HepG2 (cell line): ENCODE data around the gene GLIS2. TPM values are rescaled to one million over a fixed set of nuclear protein-coding genes. Genes with fewer than 3 reads are reported as not detected.
A peak's percentile ranks its signal among the peaks of the same experiment; 100 is the strongest.

Experiments used
- AGO1 ChIP-seq: fragments of 200-400 bp; formaldehyde crosslinking; IDR thresholded peaks from 2 replicates; pipeline ENCODE4 v1.6.1; 2017; ENCODE audit warnings: mild to moderate bottlenecking, low read depth, low read length, moderate library complexity; ENCODE audit not compliant: poor library complexity, severe bottlenecking
- AKAP8 ChIP-seq: sonication (generic); formaldehyde crosslinking; IDR thresholded peaks from 2 replicates; pipeline ENCODE4 v1.5.1; 2020; ENCODE audit warnings: mild to moderate bottlenecking, missing genetic modification reagents
- ARID4A ChIP-seq: sonication (generic); formaldehyde crosslinking; IDR thresholded peaks from 2 replicates; pipeline ENCODE4 v1.5.0; 2020; ENCODE audit warnings: mild to moderate bottlenecking, missing genetic modification reagents, borderline replicate concordance
- ATF7 ChIP-seq, 2 experiments: fragments of 450-650 bp in 1 of 2; sonication (generic) in 1 of 2; formaldehyde crosslinking in 1 of 2; IDR thresholded peaks; 2 replicates each; pipeline versions ENCODE4 v1.4.0 to v1.6.1; 2016 to 2020; ENCODE audit warnings: antibody characterized with exemption in 1 of 2, mild to moderate bottlenecking in 1 of 2, missing genetic modification reagents in 1 of 2
- ISX ChIP-seq: sonication (generic); formaldehyde crosslinking; conservative IDR thresholded peaks from 2 replicates; pipeline ENCODE4 v1.5.0; 2020; ENCODE audit warnings: missing genetic modification reagents
- KLF11 ChIP-seq: IDR thresholded peaks from 2 replicates; pipeline ENCODE4 v1.6.1; 2016; ENCODE audit warnings: missing compliant biosample characterization
- MAZ ChIP-seq, 2 experiments: sonication (generic) in 1 of 2; formaldehyde crosslinking in 1 of 2; IDR thresholded peaks; 2 replicates each; pipeline versions ENCODE4 v1.5.0 to v1.6.1; 2012 to 2020; ENCODE audit warnings: low read depth in 2 of 2, mild to moderate bottlenecking in 2 of 2, borderline replicate concordance in 1 of 2, improper control_type of control experiment in 1 of 2, low read length in 1 of 2, missing genetic modification reagents in 1 of 2, moderate library complexity in 1 of 2
- MEIS2 ChIP-seq: sonication (generic); formaldehyde crosslinking; IDR thresholded peaks from 2 replicates; pipeline ENCODE4 v1.9.0; 2021; ENCODE audit warnings: mild to moderate bottlenecking, missing genetic modification reagents
- PAX8 ChIP-seq: sonication (generic); formaldehyde crosslinking; IDR thresholded peaks from 2 replicates; pipeline ENCODE4 v1.8.0; 2022; ENCODE audit warnings: mild to moderate bottlenecking, missing genetic modification reagents, borderline replicate concordance
- PCBP1 ChIP-seq: fragments of 200-400 bp; formaldehyde crosslinking; IDR thresholded peaks from 2 replicates; pipeline ENCODE4 v1.6.1; 2017; ENCODE audit warnings: mild to moderate bottlenecking, low read depth, low read length, borderline replicate concordance
- RAD51 ChIP-seq: fragments of 450-650 bp; IDR thresholded peaks from 2 replicates; pipeline ENCODE4 v1.6.1; 2016; ENCODE audit warnings: borderline replicate concordance
- SIN3B ChIP-seq: fragments of 150-350 bp; IDR thresholded peaks from 2 replicates; pipeline ENCODE4 v1.6.1; 2014; ENCODE audit warnings: low read length
- SMAD1 ChIP-seq: sonication (generic); formaldehyde crosslinking; IDR thresholded peaks from 2 replicates; pipeline ENCODE4 v1.4.0; 2020; ENCODE audit warnings: missing genetic modification reagents, low read depth, mild to moderate bottlenecking, borderline replicate concordance
- SMARCE1 ChIP-seq: fragments of 450-650 bp; IDR thresholded peaks from 2 replicates; pipeline ENCODE4 v1.6.1; 2017; ENCODE audit warnings: borderline replicate concordance
- SOX5 ChIP-seq: IDR thresholded peaks from 2 replicates; pipeline ENCODE4 v1.6.1; 2016; ENCODE audit warnings: borderline replicate concordance
- ZNF180 ChIP-seq: sonication (generic); formaldehyde crosslinking; IDR thresholded peaks from 2 replicates; pipeline ENCODE4 v1.4.0; 2020; ENCODE audit warnings: low read depth, missing genetic modification reagents, borderline replicate concordance
- ZNF446 ChIP-seq: sonication (generic); formaldehyde crosslinking; IDR thresholded peaks from 2 replicates; pipeline ENCODE4 v1.5.0; 2020; ENCODE audit warnings: mild to moderate bottlenecking, missing genetic modification reagents
- ZNF567 ChIP-seq: sonication (generic); formaldehyde crosslinking; IDR thresholded peaks from 2 replicates; pipeline ENCODE4 v1.8.1; 2023; ENCODE audit warnings: mild to moderate bottlenecking, missing genetic modification reagents, borderline replicate concordance
- ZNF629 ChIP-seq: sonication (generic); formaldehyde crosslinking; conservative IDR thresholded peaks from 2 replicates; pipeline ENCODE4 v1.5.0; 2020; ENCODE audit warnings: missing genetic modification reagents
- ZNF713 ChIP-seq: sonication (generic); formaldehyde crosslinking; IDR thresholded peaks from 2 replicates; pipeline ENCODE4 v1.4.0; 2020; ENCODE audit warnings: mild to moderate bottlenecking, missing genetic modification reagents
- ZNF746 ChIP-seq: sonication (generic); formaldehyde crosslinking; IDR thresholded peaks from 2 replicates; pipeline ENCODE4 v1.8.0; 2022; ENCODE audit warnings: mild to moderate bottlenecking, missing genetic modification reagents
- ZNF782 ChIP-seq: sonication (generic); formaldehyde crosslinking; IDR thresholded peaks from 2 replicates; pipeline ENCODE4 v1.4.0; 2020; ENCODE audit warnings: missing genetic modification reagents, mild to moderate bottlenecking, borderline replicate concordance
- polyA plus RNA-seq, 8 experiments: library from polyadenylated mRNA; depleted of rRNA in 3 of 8; stranded (reverse) in 7 of 8; unstranded in 1 of 8; fragments of >200 nt; fragmentation: Illumina TruSeq in 4 of 8; extraction: Trizol in 4 of 8; gene quantifications; 2 replicates each; pipeline versions ENCODE4 v1.2.1 to v1.2.3, GENCODE V29; 2011 to 2016; ENCODE audit warnings: low read depth in 4 of 8, missing spikeins in 1 of 8, mixed read lengths in 1 of 8; ENCODE audit not compliant: insufficient read depth in 1 of 8
- total RNA-seq, 5 experiments: library from RNA; depleted of rRNA; stranded (reverse); fragments of >200 nt; fragmentation: Illumina TruSeq; extraction: Trizol; gene quantifications; 2 replicates each; pipeline ENCODE4 v1.2.3, GENCODE V29; 2016; ENCODE audit warnings: low read depth in 1 of 5
- TF ChIP-seq, protein P1 (sequence below): sonication (generic); formaldehyde crosslinking; IDR thresholded peaks from 2 replicates; pipeline ENCODE4 v1.4.0; 2020; ENCODE audit warnings: missing genetic modification reagents

The GLIS2 gene
- total and polyA plus RNA-seq, 2 of the 13 experiments (the other 11 are each of a cell fraction or from before 2014, with no cell fraction given): 0.28 to 0.29 TPM

DNA sequence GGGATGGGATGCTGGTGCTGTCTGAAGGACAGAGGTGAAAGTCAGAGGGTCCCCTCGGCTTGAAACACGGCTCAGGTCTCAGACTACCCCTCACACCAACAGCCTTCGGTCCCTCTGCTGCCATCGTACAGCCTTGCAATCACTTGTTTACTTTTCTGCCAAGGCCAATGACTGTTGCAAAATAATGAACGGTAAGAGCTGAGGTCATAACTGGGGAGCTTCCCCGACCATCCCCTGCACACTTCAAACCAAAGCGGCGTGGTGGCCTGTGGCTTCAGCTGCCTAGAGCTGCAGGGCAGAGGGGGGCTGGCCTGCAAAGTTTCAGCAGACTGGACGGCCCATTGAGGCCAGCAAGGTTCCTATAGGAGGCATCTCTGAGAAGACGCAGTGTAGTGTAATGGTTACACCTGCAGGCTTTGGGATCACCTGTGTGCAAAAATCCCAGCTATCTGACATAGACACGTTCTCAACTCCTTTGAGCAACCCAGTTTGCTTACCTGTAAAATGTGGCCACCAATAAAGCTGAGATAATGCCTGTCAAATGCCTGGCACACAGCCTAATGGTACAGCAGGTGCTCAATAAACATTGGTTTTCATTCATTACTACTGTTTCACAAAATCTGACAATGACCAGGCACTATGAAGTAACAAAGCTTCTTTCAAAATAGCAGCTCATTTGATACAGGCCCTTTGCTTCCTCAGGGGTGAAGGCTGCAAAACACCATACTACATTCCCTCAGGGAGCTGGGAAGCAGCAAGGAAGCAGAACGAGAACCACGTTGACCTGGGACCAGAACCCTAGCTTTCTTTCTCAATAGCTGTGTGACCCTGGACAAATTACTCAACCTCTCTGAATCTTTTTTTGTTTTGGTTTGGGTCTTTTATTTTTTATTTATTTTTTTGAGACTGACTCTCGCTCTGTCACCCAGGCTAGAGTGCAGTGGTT lies 30.2 kb downstream of the GLIS2 start (continued):
- TF ChIP-seq ARID4A (CRISPR knock-in tag) (peak; percentile 67; the same call in 1 of the 2 replicates), ZNF782 (CRISPR knock-in tag) (no peak), ZNF746 (CRISPR knock-in tag) (peak; percentile 52; the same call in 1 of the 2 replicates), PCBP1 (no peak), MEIS2 (CRISPR knock-in tag) (0 out of 2 replicates have a peak, but pooled peaks have one; percentile 54), RAD51 (no peak), ZNF713 (no peak), ISX (no peak), ZNF629 (no peak), SOX5 (peak; percentile 83), AGO1 (no peak), ZNF446 (no peak), MAZ (IDR thresholded peaks at IDR 0.05; ENCODE audit: borderline replicate concordance, low read depth, low read length) (peak; percentile 49; the same call in 1 of the 2 replicates), MAZ (CRISPR knock-in tag; IDR thresholded peaks at IDR 0.05; ENCODE audit: low read depth) (no peak), SIN3B (no peak), PAX8 (CRISPR knock-in tag) (no peak), SMAD1 (CRISPR knock-in tag) (no peak), ATF7 (IDR thresholded peaks at IDR 0.05) (peak; percentile 75), ATF7 (CRISPR knock-in tag; IDR thresholded peaks at IDR 0.05) (peak; percentile 95), SMARCE1 (no peak), ZNF567 (no peak), ZNF180 (CRISPR knock-in tag) (no peak), KLF11 (CRISPR knock-in tag) (peak; percentile 73; the same call in 1 of the 2 replicates), AKAP8 (CRISPR knock-in tag) (peak; percentile 76; the same call in 1 of the 2 replicates)
- TF ChIP-seq, protein P1, sequence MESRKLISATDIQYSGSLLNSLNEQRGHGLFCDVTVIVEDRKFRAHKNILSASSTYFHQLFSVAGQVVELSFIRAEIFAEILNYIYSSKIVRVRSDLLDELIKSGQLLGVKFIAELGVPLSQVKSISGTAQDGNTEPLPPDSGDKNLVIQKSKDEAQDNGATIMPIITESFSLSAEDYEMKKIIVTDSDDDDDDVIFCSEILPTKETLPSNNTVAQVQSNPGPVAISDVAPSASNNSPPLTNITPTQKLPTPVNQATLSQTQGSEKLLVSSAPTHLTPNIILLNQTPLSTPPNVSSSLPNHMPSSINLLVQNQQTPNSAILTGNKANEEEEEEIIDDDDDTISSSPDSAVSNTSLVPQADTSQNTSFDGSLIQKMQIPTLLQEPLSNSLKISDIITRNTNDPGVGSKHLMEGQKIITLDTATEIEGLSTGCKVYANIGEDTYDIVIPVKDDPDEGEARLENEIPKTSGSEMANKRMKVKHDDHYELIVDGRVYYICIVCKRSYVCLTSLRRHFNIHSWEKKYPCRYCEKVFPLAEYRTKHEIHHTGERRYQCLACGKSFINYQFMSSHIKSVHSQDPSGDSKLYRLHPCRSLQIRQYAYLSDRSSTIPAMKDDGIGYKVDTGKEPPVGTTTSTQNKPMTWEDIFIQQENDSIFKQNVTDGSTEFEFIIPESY (CRISPR knock-in tag): peak; percentile 65; the same call in 1 of the 2 replicates
